SK-N-MC (cell line): ENCODE data around the gene FHOD3.

Source experiments
- EZH2 ChIP-seq: fragments of 200-600 bp; sonication (generic); IDR thresholded peaks from one replicate; pipeline ENCODE4 v1.6.1; 2017; ENCODE audit warnings: antibody characterized with exemption
- POLR2AphosphoS5 ChIP-seq: IDR thresholded peaks from 2 replicates; pipeline ENCODE4 v1.6.1; 2012; ENCODE audit warnings: mild to moderate bottlenecking, low read depth, low read length, borderline replicate concordance

- no peak for TF ChIP-seq EZH2
- TF ChIP-seq POLR2AphosphoS5, result no peak
Measured at GRCh38 chr18:36308711-36309435, 11.4 kb downstream of the FHOD3 start.
